Progenitor cell of endocrine pancreas (in vitro differentiated cells): Measurements from ENCODE around the gene CCDC149. TPM values are rescaled to one million over a fixed set of nuclear protein-coding genes. Genes with fewer than 3 reads are reported as not detected.
A peak's percentile ranks its signal among the peaks of the same experiment; 100 is the strongest.

Experiments
- DNase-seq: peaks from one replicate; pipeline ENCODE4 v3.0.0; 2021; ENCODE audit warnings: low spot score; ENCODE audit not compliant: unreplicated experiment
- H3K27ac Mint-ChIP-seq: 2 replicates; pipeline ENCODE4 v1.8.0; 2021; ENCODE audit warnings: mild to moderate bottlenecking, moderate library complexity, mixed read lengths
- H3K27me3 Mint-ChIP-seq: 2 replicates; pipeline ENCODE4 v1.8.0; 2021; ENCODE audit warnings: mixed read lengths
- H3K36me3 Mint-ChIP-seq: 2 replicates; pipeline ENCODE4 v1.8.0; 2022; ENCODE audit warnings: mixed read lengths; ENCODE audit not compliant: insufficient read depth
- H3K4me1 Mint-ChIP-seq: 2 replicates; pipeline ENCODE4 v1.8.0; 2021; ENCODE audit warnings: low read depth, mixed read lengths
- H3K4me3 Mint-ChIP-seq: 2 replicates; pipeline ENCODE4 v1.8.0; 2021; ENCODE audit warnings: low read depth, mild to moderate bottlenecking, moderate library complexity, mixed read lengths
- H3K9me3 Mint-ChIP-seq: 2 replicates; pipeline ENCODE4 v1.8.0; 2021; ENCODE audit warnings: low read depth, mixed read lengths
- total RNA-seq: library from RNA; stranded (reverse); gene quantifications from 2 replicates; pipeline ENCODE4 v1.2.1, GENCODE V29; 2021
- TF ChIP-seq, protein P1 (sequence below): fragments of 200-600 bp; sonication (generic); IDR thresholded peaks from one replicate; pipeline ENCODE4 v1.5.0; 2021; ENCODE audit warnings: antibody characterized with exemption, mild to moderate bottlenecking; ENCODE audit not compliant: unreplicated experiment

Gene CCDC149
- total RNA-seq, 1 donor from 2014 or later = 13.2 TPM

DNA sequence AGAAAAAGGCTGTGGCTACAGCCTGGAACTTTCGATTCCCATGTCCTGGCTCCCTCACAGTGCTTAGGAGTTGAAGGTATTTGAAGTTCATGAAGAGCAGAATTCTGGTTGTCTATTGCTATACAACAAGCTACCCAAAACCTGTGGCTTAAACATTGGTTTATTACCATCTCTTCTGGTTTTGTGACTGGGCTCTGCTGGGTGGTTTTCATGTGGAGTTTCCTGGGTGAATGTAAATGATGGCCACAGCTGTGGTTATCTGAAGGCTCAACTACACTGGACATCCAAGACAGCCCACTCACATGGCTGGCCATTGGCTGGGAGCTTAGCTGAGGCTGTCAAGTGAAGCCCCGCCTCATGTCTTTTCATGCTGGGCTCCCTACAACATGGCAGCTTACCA is 7.2 kb upstream of the CCDC149 start:
- Mint-ChIP-seq H3K27me3 (peaks cover 8% of the 10 kb centered on the region), H3K36me3 (no peaks in the 10 kb centered on the region), H3K9me3 (peaks cover 5% of the 10 kb centered on the region), H3K4me3 (no peak overlapping the region), H3K4me1 (peaks cover 7% of the 10 kb centered on the region), H3K27ac (no peak overlapping the region)
- TF ChIP-seq, protein P1, sequence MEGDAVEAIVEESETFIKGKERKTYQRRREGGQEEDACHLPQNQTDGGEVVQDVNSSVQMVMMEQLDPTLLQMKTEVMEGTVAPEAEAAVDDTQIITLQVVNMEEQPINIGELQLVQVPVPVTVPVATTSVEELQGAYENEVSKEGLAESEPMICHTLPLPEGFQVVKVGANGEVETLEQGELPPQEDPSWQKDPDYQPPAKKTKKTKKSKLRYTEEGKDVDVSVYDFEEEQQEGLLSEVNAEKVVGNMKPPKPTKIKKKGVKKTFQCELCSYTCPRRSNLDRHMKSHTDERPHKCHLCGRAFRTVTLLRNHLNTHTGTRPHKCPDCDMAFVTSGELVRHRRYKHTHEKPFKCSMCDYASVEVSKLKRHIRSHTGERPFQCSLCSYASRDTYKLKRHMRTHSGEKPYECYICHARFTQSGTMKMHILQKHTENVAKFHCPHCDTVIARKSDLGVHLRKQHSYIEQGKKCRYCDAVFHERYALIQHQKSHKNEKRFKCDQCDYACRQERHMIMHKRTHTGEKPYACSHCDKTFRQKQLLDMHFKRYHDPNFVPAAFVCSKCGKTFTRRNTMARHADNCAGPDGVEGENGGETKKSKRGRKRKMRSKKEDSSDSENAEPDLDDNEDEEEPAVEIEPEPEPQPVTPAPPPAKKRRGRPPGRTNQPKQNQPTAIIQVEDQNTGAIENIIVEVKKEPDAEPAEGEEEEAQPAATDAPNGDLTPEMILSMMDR = no peak
- DNase-seq = no peak

DNA sequence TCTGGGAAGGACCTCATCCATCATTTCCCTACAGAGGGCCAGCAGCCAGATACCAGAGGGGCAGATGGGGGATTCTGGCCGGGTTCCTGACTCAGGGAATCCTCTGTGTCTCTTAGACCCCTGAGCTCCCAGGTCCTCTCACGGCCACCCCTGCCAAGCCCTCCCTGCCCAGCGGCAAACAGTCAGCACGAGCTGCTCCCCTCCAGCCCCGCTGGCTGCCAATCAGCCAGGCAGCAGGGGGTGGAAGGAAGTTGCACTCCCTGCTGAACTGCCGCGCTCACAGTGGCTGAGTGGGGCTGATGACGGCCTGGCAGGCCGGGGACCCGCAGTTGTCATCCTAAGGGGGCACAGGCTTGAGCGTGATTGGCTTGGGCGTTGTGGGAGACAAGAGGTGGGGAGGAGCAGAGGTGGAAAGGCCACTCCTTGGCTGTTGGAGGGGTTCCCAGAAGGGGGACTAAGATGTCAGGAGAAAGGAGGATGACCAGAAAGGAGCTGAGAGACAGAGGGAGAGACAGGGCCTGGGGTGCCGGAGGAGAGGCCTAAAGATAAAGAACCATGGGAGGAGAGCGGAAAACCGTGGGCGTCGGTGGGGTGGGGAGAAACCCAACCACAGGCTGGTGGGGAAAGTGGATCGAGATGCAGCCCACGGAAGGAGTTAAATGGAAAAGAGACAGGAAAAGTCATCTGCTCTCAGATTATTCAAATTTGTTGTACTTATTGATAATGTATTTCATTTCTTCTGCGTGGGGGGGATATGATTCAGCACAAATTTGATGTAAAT is 4.4 kb upstream of the CCDC149 start:
- no peaks in the 10 kb centered on the region for H3K36me3 Mint-ChIP-seq
- TF ChIP-seq, protein P1 = no peak
- no peak overlapping the region for H3K4me3 Mint-ChIP-seq
- H3K4me1 Mint-ChIP-seq = peaks cover 8% of the 10 kb centered on the region
- H3K27ac Mint-ChIP-seq = no peak overlapping the region
- peaks cover 6% of the 10 kb centered on the region for H3K27me3 Mint-ChIP-seq
- no peak for DNase-seq
- H3K9me3 Mint-ChIP-seq = peaks cover 5% of the 10 kb centered on the region

GRCh38 chr4:24915121-24915922 is 2.5 kb upstream of the CCDC149 start:
- Mint-ChIP-seq H3K4me1 (peaks cover 13% of the 10 kb centered on the region), H3K27ac (peak overlapping the region; percentile 34), H3K36me3 (peaks cover 5% of the 10 kb centered on the region), H3K27me3 (peaks cover 5% of the 10 kb centered on the region), H3K4me3 (no peak overlapping the region), H3K9me3 (peaks cover 5% of the 10 kb centered on the region)
- TF ChIP-seq, protein P1 = peak; percentile 19
- DNase-seq = no peak

GRCh38 chr4:24914460-24914859 is 1.6 kb upstream of the CCDC149 start:
- Mint-ChIP-seq H3K36me3 (peaks cover 13% of the 10 kb centered on the region), H3K4me3 (no peak overlapping the region), H3K27ac (no peak overlapping the region), H3K9me3 (peaks cover 12% of the 10 kb centered on the region), H3K27me3 (peaks cover 5% of the 10 kb centered on the region), H3K4me1 (peaks cover 13% of the 10 kb centered on the region)
- TF ChIP-seq, protein P1 = no peak
- DNase-seq = no peak

- peaks cover 9% of the 10 kb centered on the region for H3K9me3 Mint-ChIP-seq
- H3K36me3 Mint-ChIP-seq = peaks cover 21% of the 10 kb centered on the region
- peak overlapping the region; percentile 77 for H3K4me3 Mint-ChIP-seq
- TF ChIP-seq, protein P1 = no peak
- H3K4me1 Mint-ChIP-seq = peaks cover 10% of the 10 kb centered on the region
- no peak for DNase-seq
- H3K27me3 Mint-ChIP-seq = peaks cover 5% of the 10 kb centered on the region
- peak overlapping the region; percentile 96 for H3K27ac Mint-ChIP-seq
Observed at GRCh38 chr4:24913119-24913485, 260 bp upstream of the CCDC149 start.
